GM12865 (cell line): ENCODE data around the gene ANKRD44.

Experiments used
- DNase-seq: peaks from one replicate; pipeline ENCODE4 v3.0.0; 2010; ENCODE audit warnings: low read depth
- H3K4me3 ChIP-seq: 2 replicates; pipeline ENCODE4 v1.5.1; 2011; ENCODE audit warnings: mild to moderate bottlenecking, low read depth, low read length, control low read depth
- CTCF ChIP-seq: IDR thresholded peaks from 2 replicates; pipeline ENCODE4 v1.5.1; 2011; ENCODE audit warnings: low read length, control low read depth, low read depth, inconsistent platforms; ENCODE audit not compliant: insufficient read depth; ENCODE audit errors: missing control alignments

ANKRD44 gene

GRCh38 chr2:197256547-197257170 is 53.9 kb downstream of the ANKRD44 start:
- TF ChIP-seq CTCF: no peak
- DNase-seq: peak; percentile 35
- peak overlapping the region; percentile 88 for H3K4me3 ChIP-seq

GRCh38 chr2:197256021-197256420 is 54.6 kb downstream of the ANKRD44 start:
- H3K4me3 ChIP-seq: peak overlapping the region; percentile 88
- TF ChIP-seq CTCF: no peak
- no peak for DNase-seq

GRCh38 chr2:197255543-197255942 is 55.0 kb downstream of the ANKRD44 start:
- TF ChIP-seq CTCF: no peak
- DNase-seq: peak; percentile 94
- H3K4me3 ChIP-seq: peak overlapping the region; percentile 88

GRCh38 chr2:197254776-197255530 is 55.6 kb downstream of the ANKRD44 start:
- no peak for TF ChIP-seq CTCF
- H3K4me3 ChIP-seq: peak overlapping the region; percentile 88
- DNase-seq: no peak

GRCh38 chr2:197251576-197251975 is 59.0 kb downstream of the ANKRD44 start:
- H3K4me3 ChIP-seq: no peak overlapping the region
- DNase-seq: no peak
- no peak for TF ChIP-seq CTCF

GRCh38 chr2:197251163-197251562 is 59.4 kb downstream of the ANKRD44 start:
- H3K4me3 ChIP-seq: no peak overlapping the region

More at GRCh38 chr2:197251163-197251562, 59.4 kb downstream of the ANKRD44 start:
- TF ChIP-seq CTCF: no peak
- no peak for DNase-seq
